Inferior parietal cortex (tissue), 1 donor: ENCODE data around the gene GPR4.
A peak's percentile ranks its signal among the peaks of the same experiment; 100 is the strongest.

ENCODE experiments used
- DNase-seq: peaks from one replicate; pipeline ENCODE4 v3.0.0-alpha.2; 2016; ENCODE audit errors: extremely low spot score

Gene GPR4

GRCh38 chr19:45590300-45591003 is 11.6 kb downstream of the GPR4 start:
- no peak for DNase-seq

GRCh38 chr19:45589768-45590167 is 12.2 kb downstream of the GPR4 start:
- no peak for DNase-seq

GRCh38 chr19:45587873-45588272 is 14.1 kb downstream of the GPR4 start:
- DNase-seq = no peak

GRCh38 chr19:45585158-45585577 is 16.8 kb downstream of the GPR4 start:
- DNase-seq = no peak

- peak; percentile 99 for DNase-seq
These were observed 17.5 kb downstream of the GPR4 start, which contains the start of gene OPA3 for GRCh38 chr19:45584332-45585157. TSS of gene OPA3 (minus strand) at chr19:45584802. CDS start at chr19:45584764, 38 bp downstream.

- no peak for DNase-seq
These were observed 20.4 kb downstream of the GPR4 start for GRCh38 chr19:45581576-45581975.

GRCh38 chr19:45578861-45579260 is 23.2 kb downstream of the GPR4 start:
- peak; percentile 11 for DNase-seq

GRCh38 chr19:45577111-45577905 is 24.7 kb downstream of the GPR4 start:
- no peak for DNase-seq

GRCh38 chr19:45576682-45577081 is 25.3 kb downstream of the GPR4 start:
- no peak for DNase-seq

- DNase-seq = no peak
These were observed 26.8 kb downstream of the GPR4 start for GRCh38 chr19:45575216-45575615.

- DNase-seq = no peak
These were observed 27.5 kb downstream of the GPR4 start for GRCh38 chr19:45574526-45574925.

GRCh38 chr19:45571457-45572220 is 30.4 kb downstream of the GPR4 start:
- no peak for DNase-seq

- no peak for DNase-seq
These were observed 32.2 kb downstream of the GPR4 start for GRCh38 chr19:45569619-45570421.

- no peak for DNase-seq
These were observed 33.3 kb downstream of the GPR4 start for GRCh38 chr19:45568732-45569131.

- no peak for DNase-seq
These were observed 34.4 kb downstream of the GPR4 start for GRCh38 chr19:45567609-45568008.

GRCh38 chr19:45564131-45564780 is 37.8 kb downstream of the GPR4 start:
- no peak for DNase-seq

GRCh38 chr19:45560686-45561085 is 41.3 kb downstream of the GPR4 start:
- no peak for DNase-seq

GRCh38 chr19:45560038-45560437 is 42.0 kb downstream of the GPR4 start:
- DNase-seq = no peak

- DNase-seq = peak; percentile 63
These were observed 43.6 kb downstream of the GPR4 start for GRCh38 chr19:45558399-45558878.

GRCh38 chr19:45556835-45557234 is 45.2 kb downstream of the GPR4 start:
- DNase-seq = no peak
